ENCODE data around the gene POLR2M.
A peak's percentile ranks its signal among the peaks of the same experiment; 100 is the strongest.

POLR2M gene

GRCh38 chr15:57692709-57693108, 13.8 kb upstream of the POLR2M start:
- no peak for DNase-seq (ENCODE audit: low spot score)

- no peak for DNase-seq (ENCODE audit: low spot score)
Observed at GRCh38 chr15:57694279-57694678, 12.2 kb upstream of the POLR2M start.

- no peak for DNase-seq (ENCODE audit: low spot score)
Observed at GRCh38 chr15:57696146-57696545, 10.4 kb upstream of the POLR2M start.

- DNase-seq (ENCODE audit: low spot score), result no peak
Observed at GRCh38 chr15:57697588-57697987, 8.9 kb upstream of the POLR2M start.

GRCh38 chr15:57698243-57698642, 8.3 kb upstream of the POLR2M start:
- DNase-seq (ENCODE audit: low spot score), result no peak

GRCh38 chr15:57698991-57699390, 7.5 kb upstream of the POLR2M start:
- DNase-seq (ENCODE audit: low spot score), result no peak

- no peak for DNase-seq (ENCODE audit: low spot score)
Observed at GRCh38 chr15:57703387-57703786, 3.1 kb upstream of the POLR2M start.

- no peak for DNase-seq (ENCODE audit: low spot score)
Observed at GRCh38 chr15:57704441-57704840, 2.1 kb upstream of the POLR2M start.

- no peak for DNase-seq (ENCODE audit: low spot score)
Observed at GRCh38 chr15:57705746-57706404, 639 bp upstream of the POLR2M start.

GRCh38 chr15:57708047-57708446, 1.5 kb downstream of the POLR2M start:
- no peak for DNase-seq (ENCODE audit: low spot score)

GRCh38 chr15:57718309-57718708, 11.8 kb downstream of the POLR2M start:
- DNase-seq (ENCODE audit: low spot score), result no peak

- no peak for DNase-seq (ENCODE audit: low spot score)
Observed at GRCh38 chr15:57720867-57721266, 14.4 kb downstream of the POLR2M start.

GRCh38 chr15:57726411-57726810, 19.9 kb downstream of the POLR2M start:
- DNase-seq (ENCODE audit: low spot score), result no peak

GRCh38 chr15:57727031-57727430, 20.5 kb downstream of the POLR2M start:
- DNase-seq (ENCODE audit: low spot score), result no peak

GRCh38 chr15:57728436-57728835, 21.9 kb downstream of the POLR2M start:
- DNase-seq (ENCODE audit: low spot score), result no peak

GRCh38 chr15:57730876-57731275, 24.4 kb downstream of the POLR2M start:
- no peak for DNase-seq (ENCODE audit: low spot score)

- no peak for DNase-seq (ENCODE audit: low spot score)
Observed at GRCh38 chr15:57731530-57732103, 25.1 kb downstream of the POLR2M start.

- DNase-seq (ENCODE audit: low spot score), result peak; percentile 38
Observed at GRCh38 chr15:57732526-57733331, 26.2 kb downstream of the POLR2M start.

- DNase-seq (ENCODE audit: low spot score), result peak; percentile 22
Observed at GRCh38 chr15:57734860-57735259, 28.3 kb downstream of the POLR2M start.

- DNase-seq (ENCODE audit: low spot score), result no peak
Observed at GRCh38 chr15:57735431-57735830, 28.9 kb downstream of the POLR2M start.

- no peak for DNase-seq (ENCODE audit: low spot score)
Observed at GRCh38 chr15:57735891-57736290, 29.4 kb downstream of the POLR2M start.

- no peak for DNase-seq (ENCODE audit: low spot score)
Observed at GRCh38 chr15:57736591-57736990, 30.1 kb downstream of the POLR2M start.

GRCh38 chr15:57738734-57739237, 32.3 kb downstream of the POLR2M start:
- DNase-seq (ENCODE audit: low spot score), result no peak

Measured in hepatic stellate cell (primary cell).